ENCODE results near the gene LOXHD1. TPM values are rescaled to one million over a fixed set of nuclear protein-coding genes. Genes with fewer than 3 reads are reported as not detected.

LOXHD1 gene
- total and polyA plus RNA-seq, 10 of the 15 experiments (the other 5 are each of a cell fraction or from before 2014, with no cell fraction given), result not detected

DNA sequence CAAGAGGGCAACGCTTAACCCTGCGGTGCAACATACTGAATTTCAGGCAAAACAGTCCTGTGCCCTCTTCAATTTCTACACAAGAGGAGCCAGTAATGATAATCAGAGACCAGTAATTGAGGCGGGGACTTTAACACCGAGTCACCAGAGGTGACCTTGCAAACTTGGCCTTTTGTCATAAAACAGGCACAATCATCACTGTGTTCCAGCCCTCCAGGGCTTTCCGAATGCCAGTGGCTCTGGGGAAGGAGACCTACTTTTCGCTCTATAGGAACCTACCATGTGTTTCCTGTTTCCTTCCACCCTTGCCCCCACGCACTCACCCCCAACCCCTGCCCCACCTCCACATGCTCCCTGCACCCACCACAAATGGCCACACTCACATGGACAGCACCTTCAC lies 47.2 kb upstream of the LOXHD1 start (continued):
- TF ChIP-seq, protein P1, sequence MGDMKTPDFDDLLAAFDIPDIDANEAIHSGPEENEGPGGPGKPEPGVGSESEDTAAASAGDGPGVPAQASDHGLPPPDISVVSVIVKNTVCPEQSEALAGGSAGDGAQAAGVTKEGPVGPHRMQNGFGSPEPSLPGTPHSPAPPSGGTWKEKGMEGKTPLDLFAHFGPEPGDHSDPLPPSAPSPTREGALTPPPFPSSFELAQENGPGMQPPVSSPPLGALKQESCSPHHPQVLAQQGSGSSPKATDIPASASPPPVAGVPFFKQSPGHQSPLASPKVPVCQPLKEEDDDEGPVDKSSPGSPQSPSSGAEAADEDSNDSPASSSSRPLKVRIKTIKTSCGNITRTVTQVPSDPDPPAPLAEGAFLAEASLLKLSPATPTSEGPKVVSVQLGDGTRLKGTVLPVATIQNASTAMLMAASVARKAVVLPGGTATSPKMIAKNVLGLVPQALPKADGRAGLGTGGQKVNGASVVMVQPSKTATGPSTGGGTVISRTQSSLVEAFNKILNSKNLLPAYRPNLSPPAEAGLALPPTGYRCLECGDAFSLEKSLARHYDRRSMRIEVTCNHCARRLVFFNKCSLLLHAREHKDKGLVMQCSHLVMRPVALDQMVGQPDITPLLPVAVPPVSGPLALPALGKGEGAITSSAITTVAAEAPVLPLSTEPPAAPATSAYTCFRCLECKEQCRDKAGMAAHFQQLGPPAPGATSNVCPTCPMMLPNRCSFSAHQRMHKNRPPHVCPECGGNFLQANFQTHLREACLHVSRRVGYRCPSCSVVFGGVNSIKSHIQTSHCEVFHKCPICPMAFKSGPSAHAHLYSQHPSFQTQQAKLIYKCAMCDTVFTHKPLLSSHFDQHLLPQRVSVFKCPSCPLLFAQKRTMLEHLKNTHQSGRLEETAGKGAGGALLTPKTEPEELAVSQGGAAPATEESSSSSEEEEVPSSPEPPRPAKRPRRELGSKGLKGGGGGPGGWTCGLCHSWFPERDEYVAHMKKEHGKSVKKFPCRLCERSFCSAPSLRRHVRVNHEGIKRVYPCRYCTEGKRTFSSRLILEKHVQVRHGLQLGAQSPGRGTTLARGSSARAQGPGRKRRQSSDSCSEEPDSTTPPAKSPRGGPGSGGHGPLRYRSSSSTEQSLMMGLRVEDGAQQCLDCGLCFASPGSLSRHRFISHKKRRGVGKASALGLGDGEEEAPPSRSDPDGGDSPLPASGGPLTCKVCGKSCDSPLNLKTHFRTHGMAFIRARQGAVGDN (IDR thresholded peaks at IDR 0.05), result no peak
- no peak for TF ChIP-seq IKZF2 (IDR thresholded peaks at IDR 0.05)
- TF ChIP-seq ZZZ3 (IDR thresholded peaks at IDR 0.05; ENCODE audit: control insufficient read depth, insufficient read length, low read depth), result no peak
- no peak for TF ChIP-seq CHD1 (IDR thresholded peaks at IDR 0.05; ENCODE audit: low read depth, low read length)

DNA sequence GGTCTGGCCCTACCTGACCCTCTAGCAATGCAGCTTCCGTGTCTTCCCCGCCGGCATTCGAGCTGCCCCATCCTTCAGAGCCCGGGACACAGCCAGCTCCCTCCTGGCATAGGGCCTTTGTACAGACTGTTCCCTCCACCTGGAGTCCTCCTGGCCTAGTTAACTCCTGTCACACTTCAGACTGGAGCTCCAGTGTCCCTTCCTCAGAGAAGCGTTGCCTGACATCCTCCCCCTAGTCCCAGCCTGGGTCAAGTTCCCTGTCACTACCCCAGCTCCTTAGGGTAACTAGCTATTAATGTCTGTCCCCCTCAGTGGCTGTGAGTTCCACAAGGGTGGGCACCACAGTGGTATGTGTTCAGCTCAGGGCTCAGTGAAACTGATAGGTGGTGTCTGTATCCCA lies 45.5 kb upstream of the LOXHD1 start:
- ChIA-PET SMC1A (ENCODE audit: uncharacterized antibody, unreplicated experiment) (interaction anchor here (0.6 kb wide), 1 partner anchor 603 kb away, joined by 3 read pairs; no protein-coding TSS in a partner anchor), RAD21 (ENCODE audit: unreplicated experiment) (no interaction called here), CTCF (interaction anchor here (0.5 kb wide), 1 partner anchor 30 kb away, joined by 4 read pairs; no protein-coding TSS in a partner anchor), POLR2A (no interaction called here)
- intact Hi-C loops (cut with micrococcal nuclease; ENCODE audit: unreplicated experiment), result no loop called here
- Histone ChIP-seq H3K4me2 (ENCODE audit: control insufficient read depth, insufficient read depth) (no peak overlapping the region), H3K9me3 (replicated peaks; ENCODE audit: control insufficient read depth, insufficient read depth, low read length) (no peaks in the 10 kb centered on the region; the same call in 2 of the 3 replicates), H3K27ac (ENCODE audit: control insufficient read depth, insufficient read depth) (no peak overlapping the region), H4K20me1 (ENCODE audit: control insufficient read depth, insufficient read depth) (no peaks in the 10 kb centered on the region), H3K4me1 (ENCODE audit: control insufficient read depth, insufficient read depth, low read length) (no peaks in the 10 kb centered on the region), H3K36me3 (ENCODE audit: control insufficient read depth in 2 of 2, insufficient read depth in 2 of 2, low read length in 1 of 2) (no peaks in the 10 kb centered on the region), H2AFZ (ENCODE audit: control insufficient read depth, low read depth, low read length) (no peak overlapping the region), H3K79me2 (ENCODE audit: control insufficient read depth, insufficient read depth, low read length) (no peaks in the 10 kb centered on the region), H3K4me3 (no peak overlapping the region), H3K27me3 (replicated peaks in 1 of 2; ENCODE audit: control insufficient read depth in 2 of 2, insufficient read depth in 2 of 2, low read length in 1 of 2) (peaks cover 0 to 4% of the 10 kb centered on the region in 2 experiments; a peak in 2 of 4 replicates), H3K9ac (ENCODE audit: control insufficient read depth, insufficient read depth, low read length) (no peak overlapping the region)
- DNase-seq (ENCODE audit: low read depth, low spot score) (no peak), FAIRE-seq (no peak), ATAC-seq (no peak)
- BruUV-seq (replicated peaks), result no TSS peak
- WGBS (ENCODE audit: insufficient coverage, insufficient replicate concordance, low lambda C conversion rate, missing lambda C conversion rate), result 43% methylated on average over 6 of the region's 6 CpGs
- in situ Hi-C loops (cut with MboI), result no loop called here
- no peak for TF ChIP-seq ATF7 (IDR thresholded peaks at IDR 0.05; ENCODE audit: low read depth)

Data from GM12878 (cell line).